Endothelial cell of hepatic sinusoid (primary cell): ENCODE measurements around the gene KMT2B.
"Not testable (repeated sequence)": the region's sequence is repeated elsewhere in the genome, so short reads cannot be mapped to it uniquely, and the experiment has no call there.

Source experiments
- in situ Hi-C: cut with HindIII; loops from 2 replicates; pipeline ENCODE4 v1.10.0; 2017; ENCODE audit warnings: low sequenced_read_pairs

The KMT2B gene

DNA sequence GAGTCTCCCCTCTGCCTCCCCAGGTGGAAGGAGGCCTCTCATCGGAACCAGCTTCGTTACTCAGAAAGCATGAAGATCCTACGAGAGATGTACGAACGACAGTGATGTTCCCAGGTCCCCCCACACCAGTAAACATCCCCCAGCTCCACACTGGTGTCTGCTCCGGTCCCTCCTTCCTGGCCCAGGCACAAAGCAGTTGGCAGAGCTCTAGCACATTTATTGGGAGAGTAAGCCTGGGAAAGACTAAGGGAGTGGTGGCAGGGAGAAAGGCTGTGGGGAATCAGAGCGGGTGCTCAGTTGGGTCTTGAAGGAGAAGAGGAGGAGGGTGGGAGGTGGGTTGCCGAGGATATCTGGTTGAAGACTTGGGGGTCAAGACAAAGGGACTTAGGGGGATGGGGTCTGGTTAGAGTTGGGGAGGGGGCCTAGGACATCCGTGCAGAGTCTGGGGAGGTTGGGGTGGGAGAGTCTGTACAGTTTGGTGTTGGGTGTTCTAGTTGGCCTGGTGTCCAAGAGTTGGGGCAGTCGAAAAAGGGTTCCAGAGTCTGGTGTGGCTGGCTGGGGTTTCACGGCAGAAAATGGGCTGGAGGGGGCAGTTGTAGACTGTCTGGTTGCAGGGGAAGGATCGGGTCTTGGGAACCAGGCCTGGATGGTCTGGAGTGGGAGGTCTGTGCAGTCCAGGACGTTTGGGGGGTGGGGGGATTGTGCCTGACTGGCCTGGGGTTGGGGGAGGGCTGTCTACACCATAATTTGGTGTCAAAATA is 36.7 kb downstream of the KMT2B start:
- in situ Hi-C loops, result no loop called here

DNA sequence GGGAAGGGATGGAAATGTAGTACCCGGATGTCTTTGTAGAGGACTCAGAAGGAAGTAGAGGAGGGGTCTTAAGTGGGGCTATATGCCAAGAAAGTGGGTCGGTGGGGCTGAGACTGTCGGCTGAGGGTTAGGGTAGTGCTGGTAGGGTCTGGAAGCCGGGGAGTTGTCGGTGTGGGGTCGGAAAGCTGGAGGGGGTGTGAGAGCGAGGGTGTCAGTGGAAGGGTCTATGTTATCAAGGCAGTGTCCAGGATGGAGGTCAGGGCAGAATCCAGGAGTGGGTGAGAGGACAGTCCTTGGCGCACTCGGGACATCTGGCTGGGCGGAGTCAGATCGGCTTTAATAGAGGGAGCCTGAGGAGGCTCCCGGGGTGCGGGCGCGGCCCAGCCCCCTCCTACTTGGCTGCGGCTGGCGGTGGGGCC is 37.3 kb downstream of the KMT2B start:
- in situ Hi-C loops, result no loop called here

DNA sequence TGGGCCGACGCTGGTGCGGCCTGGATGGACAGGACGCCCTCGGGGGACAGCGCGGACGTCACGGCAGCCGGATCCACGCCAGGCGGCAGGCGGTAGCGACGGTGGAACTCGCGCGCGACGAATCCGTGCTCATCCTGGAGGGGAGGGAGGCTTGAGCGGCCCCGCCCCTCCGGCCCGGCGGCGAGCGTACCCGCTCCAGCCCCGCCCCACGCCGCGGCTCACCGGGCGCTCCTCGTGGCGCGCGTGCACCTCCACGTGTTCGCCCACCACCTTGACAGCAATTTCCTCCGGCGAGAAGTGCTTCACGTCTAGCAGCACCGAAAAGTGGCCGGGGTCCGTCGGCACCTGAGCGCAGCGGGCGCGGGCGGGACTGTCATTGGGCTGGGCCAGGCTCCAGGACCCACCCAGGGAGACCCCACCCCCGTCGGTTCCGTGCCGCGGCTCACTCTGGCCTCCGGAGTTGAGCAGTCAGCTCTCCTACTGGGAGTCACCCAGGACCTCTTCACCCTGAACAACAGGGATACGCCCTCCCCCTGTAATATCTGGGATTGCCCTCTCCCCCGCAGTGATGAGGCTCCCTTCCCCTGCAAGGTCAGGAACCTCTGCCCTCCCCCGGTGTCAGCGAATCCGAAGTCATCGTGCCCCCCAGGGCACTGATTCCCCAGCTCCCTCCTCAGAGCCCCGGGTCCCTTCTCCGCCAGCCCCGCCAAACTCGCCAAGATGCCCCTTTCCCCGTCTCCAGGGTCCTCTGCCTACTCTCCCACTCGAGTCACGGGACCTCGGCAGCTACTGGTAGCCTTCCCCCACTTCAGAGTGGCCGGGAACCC is 38.0 kb downstream of the KMT2B start:
- in situ Hi-C loops, result no loop called here

DNA sequence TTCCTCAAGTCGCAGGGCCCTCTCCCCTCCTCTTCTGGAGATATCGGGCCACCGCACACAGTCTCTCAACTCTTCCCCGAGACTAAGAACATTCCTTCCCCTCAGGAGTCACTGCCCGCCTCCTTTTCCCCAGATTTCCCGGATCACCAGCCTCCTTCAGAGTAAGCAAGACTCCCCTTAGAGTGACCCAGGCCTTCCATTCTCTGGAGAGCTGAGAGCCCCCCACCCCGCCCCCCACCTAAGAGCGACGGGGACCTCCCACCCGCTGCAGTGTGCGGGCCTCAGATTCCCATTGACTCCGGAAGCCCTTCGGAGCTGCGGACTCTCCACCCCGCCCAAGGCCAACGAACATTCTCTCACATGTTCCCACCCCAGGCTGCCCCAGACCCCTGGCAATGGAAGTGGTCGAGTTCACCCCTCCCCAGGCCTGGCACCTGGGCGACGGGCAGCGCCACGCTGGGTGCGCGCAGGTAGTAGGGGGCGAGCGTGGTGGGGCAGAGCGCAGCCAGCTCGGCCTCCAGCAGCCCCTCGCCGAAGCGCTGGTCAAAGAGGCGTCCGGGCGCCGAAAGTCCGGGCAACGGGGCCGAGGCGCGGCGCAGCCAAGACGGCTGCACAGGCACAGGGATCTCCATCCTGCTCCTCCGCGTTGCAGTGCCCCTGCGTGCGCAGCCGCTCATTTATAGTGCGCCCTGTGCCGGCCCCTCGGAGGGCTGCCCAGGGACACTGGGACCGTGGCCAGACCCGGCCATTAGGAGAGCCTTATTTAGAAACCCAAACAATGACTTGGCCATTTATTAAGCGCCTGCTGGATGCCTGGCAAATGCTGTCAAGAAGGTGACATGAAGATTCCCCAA is 38.8 kb downstream of the KMT2B start, which contains the start of gene HSPB6:
HSPB6 (minus strand) TSS at position 653 of the 854 bp plus-strand sequence; CDS start at position 632, 21 bp downstream.
- in situ Hi-C loops, result no loop called here

DNA sequence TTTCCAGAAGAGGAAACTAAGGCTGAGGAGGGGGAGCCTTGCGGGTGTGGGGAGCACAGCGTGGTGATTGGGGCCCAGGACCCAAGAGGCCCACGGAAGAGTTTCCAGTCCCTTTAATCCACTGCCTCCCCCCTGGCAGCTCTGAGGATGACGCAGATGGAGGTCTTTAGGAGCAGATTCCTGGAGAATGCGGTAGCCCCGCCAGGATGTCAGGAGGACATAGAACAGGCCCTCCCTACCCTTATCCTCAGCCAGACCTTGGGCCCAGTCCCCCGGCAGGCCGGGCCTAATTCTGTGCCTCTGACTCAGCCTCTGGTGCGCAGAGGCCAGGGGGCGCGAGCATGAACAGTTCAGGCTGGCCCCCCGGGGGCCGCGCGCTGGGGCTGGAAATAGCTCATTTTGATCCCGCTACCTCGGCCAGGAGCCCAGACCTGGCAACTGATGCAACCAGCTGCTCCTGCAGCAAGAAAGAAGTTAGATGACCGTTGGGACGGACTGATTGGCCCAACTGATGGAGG is 39.5 kb downstream of the KMT2B start:
- in situ Hi-C loops, result no loop called here

DNA sequence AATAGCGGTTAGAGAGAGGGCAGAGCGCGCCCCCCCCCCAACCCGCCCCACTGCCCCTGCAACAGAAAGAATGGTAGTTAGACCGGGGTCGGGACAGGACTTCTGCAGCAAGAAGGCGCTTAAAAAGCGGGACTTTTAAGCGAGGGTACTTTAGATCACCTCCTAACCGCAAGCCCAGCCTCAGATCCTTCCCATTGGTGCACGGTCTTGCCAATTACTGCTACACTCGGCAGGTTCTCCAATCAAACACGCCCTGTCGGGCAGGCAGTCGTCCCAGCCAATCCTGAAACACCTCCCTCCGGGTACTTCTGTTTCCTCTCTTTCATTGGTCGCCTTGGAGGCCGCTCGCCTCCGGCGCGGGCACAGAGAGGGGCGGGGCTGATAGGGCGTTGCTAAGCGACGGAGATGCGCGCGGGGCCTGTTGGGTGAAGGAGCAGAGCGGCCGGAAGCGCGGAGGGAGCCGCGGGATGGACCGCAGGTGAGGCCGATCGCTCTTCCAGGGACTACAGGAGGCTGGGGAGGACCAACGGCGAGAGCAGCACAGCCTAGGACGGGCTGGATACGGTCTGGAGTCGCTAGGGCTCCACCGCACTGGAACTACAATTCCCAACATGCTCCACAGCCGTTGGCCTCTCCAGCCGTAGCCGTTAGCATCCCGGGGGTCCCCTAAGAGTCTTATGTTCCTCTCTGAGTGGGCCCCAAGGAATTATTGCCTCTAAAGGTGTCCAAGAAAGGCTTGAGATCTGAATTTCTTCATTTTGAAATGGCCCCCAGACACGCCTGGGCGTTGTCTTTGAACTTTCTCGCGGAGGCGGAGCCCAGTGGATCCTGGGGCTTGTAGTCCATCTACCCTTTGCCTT is 40.2 kb downstream of the KMT2B start, which contains the start of gene PROSER3:
PROSER3 (plus strand) TSS at position 428 of the 860 bp plus-strand sequence; CDS start at position 468, 40 bp downstream.
- in situ Hi-C loops, result no loop called here

DNA sequence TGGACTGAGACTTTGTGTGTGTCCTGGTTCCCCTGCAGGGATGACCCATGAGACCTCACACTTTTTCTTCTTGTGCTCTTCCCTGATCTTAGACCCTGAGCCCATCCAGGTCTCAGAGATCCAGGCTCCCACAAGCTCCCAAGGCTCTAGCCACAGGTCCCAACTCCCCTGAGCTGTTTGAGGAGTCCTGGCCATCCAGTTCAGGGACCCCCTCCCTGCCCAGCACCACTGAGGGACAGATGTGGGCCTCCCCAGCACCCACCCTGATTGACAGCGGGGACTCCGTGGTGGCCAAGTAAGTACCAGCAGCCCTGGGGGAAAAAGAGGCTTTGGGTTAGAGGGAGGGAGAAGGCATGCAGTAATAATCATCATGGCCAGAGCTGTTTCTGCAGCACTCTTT is 41.9 kb downstream of the KMT2B start:
- in situ Hi-C loops, result no loop called here

DNA sequence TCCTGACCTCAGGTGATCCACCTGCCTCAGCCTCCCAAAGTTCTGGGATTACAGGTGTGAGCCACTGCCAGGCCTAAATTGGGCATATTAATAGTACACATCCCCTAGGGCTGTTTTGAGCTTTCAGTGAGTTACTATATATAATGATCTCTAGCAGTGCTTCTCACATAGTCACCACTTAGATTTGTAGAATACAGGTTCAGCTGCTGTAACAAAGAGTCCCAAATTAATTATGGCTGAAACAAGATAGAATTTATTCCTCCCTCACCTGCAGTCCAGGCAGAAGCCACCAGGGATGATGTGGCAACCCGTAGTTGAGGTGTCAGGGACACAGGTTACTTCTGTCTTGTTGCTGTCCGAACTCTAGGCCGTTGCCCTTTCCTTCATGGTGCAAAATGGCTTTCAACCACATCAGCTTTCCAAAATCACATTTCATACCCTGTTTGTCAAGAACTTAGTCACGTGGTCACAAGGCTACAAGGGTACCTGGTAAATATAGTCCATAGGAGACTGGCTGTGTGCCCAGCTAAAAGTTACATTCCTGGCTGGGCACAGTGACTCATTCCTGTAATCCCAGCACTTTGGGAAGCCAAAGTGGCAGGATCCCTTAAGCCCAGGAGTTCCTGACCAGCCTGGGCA is 43.0 kb downstream of the KMT2B start:
- in situ Hi-C loops, result no loop called here

DNA sequence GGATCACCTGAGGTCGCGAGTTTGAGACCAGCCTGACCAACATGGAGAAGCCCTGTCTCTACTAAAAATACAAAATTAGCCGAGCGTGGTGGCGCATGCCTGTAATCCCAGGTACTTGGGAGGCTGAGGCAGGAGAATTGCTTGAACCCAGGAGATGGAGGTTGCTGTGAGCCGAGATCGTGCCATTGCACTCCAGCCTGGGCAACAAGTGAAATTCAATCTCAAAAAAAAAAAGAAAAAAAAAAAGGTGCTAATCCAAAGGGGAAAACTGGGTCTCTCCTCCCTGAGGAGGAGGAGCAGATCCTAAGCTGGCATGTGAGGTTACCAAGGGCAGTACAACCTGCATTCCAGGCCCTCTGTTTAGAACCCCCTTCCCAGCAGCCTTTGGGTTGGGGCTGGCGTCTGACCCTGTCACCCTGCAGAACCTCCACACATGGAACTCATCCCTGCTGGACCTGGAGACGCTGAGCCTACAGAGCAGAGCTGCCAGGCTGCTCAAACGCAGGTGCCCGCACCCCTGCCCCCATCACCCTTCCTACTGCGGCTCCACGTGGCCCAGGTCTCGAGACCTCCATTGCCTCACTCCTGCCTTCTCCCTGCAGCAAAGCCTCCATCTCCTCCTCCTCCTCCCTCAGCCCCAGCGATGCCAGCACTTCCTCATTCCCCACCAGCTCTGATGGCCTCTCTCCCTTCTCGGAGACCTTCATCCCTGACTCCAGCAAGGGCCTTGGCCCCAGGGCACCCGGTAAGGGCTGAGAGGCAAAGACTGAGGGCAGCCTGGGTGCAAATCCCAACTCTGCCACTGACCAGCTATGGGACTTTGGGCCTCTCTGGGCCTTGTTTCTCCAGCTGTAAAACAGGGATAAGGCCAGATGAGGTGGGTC is 46.9 kb downstream of the KMT2B start:
- in situ Hi-C loops, result no loop called here

DNA sequence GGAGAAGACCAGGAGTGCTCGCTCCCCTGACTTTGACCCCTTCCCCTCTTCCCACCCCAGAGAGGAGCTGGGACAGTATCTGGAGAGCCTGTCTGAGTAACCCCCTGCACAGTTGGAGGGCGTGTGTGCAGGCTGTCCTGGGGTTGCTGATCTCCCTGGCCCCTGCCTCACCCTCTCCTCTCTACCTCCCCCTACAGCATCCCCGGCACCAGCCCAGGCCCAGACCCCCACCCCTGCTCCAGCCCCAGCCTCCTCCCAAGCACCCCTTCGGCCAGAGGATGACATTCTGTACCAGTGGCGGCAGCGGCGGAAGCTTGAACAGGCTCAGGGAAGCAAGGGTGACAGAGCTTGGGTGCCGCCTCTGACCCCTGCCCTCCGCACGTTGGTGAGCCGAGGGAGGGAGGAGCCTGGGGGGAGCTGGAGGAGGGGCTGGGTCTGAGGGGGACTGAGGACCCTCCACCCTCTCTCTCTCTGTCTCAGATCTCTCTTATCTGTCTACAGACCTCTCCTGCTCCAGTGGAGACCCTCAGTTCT is 48.8 kb downstream of the KMT2B start:
- in situ Hi-C loops, result no loop called here

DNA sequence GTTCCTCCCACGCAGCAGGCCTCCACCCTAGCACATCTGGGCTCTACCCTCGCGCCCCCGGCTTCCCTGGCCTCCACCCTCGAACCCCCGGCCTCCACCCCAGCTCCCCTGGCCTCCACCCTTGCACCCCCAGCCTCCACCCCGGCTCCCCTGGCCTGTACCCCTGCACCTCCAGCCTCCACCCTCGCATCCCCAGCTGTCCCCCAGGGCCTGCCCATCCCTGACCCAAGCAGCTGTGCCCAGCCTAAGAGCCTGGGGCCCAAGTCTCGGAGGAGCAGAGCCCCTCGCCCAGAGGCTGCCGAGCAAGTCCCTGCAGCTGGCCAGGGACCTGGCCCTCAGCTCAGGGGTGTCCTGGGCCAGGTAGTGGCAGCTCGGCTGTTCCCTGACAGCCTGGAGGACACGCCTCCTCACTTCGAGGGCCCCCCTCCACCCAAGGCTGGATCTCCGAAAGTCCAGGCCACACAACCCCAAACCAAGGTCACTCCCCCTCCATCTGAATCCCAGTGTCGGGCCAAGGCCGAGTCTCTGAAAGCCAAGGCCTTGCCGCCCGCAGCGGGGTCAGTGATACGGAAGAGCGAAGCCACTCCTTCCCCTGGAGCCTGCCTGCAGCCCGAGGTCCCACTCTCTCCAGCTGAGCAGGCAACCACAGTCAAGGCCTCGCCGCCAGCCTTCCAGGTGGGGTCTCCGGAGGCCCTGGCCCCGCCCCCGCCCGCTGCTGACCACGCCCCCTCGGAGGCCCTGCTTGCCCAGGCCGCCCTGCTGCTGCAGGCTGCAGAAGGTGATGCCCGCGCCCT is 49.7 kb downstream of the KMT2B start:
- in situ Hi-C loops, result no loop called here

DNA sequence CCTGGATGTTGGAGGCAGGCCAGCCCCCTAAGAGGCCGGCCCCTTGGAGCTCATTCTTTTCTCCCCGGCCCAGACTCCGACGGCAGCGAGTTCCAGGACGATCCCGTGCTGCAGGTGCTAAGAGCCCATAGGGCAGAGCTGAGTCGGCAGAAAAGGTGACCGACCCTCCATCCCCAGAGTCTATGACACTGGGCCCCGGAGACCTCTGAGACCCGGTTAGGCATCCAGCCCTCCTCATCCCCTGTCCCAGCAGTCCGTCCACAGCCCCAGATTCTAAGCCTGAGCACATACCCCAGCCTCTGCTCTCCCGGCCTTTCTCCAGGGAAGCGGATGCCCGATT is 50.2 kb downstream of the KMT2B start:
- in situ Hi-C loops, result no loop called here

DNA sequence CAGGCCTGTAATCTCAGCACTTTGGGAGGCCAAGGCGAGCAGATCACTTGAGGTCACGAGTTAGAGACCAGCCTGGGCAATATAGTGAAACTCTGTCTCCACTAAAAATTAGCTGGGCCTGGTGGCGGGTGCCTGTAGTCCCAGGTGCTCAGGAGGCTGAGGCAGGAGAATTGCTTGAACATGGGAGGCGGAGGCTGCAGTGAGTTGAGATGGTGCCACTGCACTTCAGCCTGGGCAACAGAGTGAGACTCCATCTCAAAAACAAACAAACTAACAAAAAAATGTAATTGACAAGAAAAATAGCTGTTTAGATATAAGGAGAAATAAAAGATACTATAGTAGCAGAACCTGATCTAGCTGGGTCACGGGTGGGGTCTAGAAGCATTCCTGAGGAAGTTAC is 54.6 kb downstream of the KMT2B start:
- in situ Hi-C loops, result not testable (repeated sequence)

DNA sequence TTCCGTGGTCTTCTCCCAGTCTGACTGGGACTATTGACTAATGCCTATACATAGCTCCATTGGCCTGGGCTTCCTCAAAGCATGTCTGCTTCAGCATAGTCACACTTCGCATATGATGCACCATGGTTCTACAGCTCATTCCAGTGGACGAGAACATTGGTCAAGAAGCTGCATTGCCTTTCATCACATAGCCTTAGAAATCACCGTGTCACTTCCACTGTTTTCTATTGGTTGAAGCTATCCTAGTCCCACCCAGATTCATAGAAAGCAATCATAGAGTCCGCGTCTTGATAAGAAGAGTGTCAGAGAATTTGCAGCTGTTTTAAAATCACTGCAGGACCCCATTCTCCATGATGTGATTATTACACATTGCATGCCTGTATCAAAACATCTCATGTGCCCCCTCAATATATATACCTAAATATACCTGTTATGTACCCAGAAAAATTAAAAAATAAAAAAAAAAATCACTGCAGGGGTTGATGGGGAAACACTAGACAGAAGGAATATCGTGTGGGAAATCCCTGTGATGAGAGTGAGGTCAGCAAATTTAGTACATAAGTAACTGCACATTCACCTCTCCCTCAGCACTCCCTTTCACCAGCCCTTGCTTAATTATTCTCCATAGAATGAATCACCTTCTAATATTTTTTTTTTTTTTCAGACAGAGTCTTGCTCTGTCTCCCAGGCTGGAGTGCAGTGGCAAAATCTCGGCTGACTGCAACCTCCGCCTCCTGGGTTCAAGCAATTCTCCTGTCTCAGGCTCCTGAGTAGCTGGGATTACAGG is 55.4 kb downstream of the KMT2B start:
- in situ Hi-C loops, result no loop called here

DNA sequence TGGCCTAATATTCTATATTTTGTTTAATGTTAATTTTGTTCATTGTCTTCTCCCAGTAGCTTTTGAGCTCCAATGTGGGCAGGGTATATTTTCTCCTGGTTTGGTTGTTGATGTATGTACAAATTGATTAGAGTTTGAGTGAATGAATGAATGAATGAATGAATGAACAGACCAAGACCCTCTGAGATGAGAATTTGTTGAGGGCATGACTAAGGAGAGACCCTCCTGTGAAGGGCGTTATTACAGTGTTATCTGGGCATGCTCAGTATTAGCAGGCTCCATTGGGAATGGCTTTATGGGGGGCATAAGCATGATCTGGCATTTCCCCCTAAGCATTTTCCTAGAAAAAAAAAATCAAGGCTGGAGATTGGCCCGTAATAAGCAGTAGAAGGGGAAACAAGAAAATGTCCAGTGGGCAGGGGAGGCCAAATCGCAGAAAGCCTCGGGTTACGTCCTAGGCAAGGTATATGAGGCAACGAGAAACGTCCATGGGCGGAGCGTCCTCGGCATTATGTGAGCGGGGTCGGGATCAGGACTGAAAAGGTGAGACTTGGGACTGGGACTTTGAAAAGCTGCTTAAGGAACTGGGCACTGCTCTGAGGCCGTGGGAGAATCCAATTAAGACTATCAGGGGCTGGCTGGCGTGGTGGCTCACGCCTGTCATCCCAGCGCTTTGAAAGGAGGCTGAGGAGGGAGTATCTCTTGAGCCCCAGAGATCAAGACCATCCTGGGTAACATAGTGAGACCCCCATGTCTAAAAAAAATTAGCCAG is 56.7 kb downstream of the KMT2B start:
- in situ Hi-C loops, result no loop called here

DNA sequence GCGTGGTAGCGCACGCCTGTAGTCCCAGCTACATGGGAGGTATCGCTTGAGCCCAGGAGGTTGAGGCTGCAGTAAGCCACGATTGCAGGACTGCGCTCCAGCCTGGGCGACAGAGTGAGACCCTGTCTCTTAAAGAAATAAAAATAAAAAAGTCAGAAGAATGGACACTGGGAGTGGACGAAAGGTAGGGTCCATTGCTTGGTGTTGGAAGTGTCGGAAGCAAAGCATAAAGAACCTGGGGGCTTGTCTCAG is 57.2 kb downstream of the KMT2B start:
- in situ Hi-C loops, result no loop called here
